Measurements from ENCODE around the gene DGCR2.

- TF ChIP-seq POLR2A (IDR thresholded peaks at IDR 0.05) (no peak), CTCF (IDR thresholded peaks at IDR 0.05) (no peak)
Observed at GRCh38 chr22:19134176-19134831, 12.1 kb upstream of the DGCR2 start.

All from adrenal gland (tissue), 5 donors.